ENCODE results near the gene LTA.

The LTA gene

GRCh38 chr6:31617010-31617409 lies 44.9 kb downstream of the LTA start:
- no peak for TF ChIP-seq POLR2AphosphoS5 (IDR thresholded peaks at IDR 0.05; ENCODE audit: low read depth, low read length)
- no peak for TF ChIP-seq FOXP2 (optimal IDR thresholded peaks at IDR 0.05; ENCODE audit: borderline replicate concordance, extremely low read depth, extremely low read length, insufficient read depth)
- no peak for TF ChIP-seq TAF1 (IDR thresholded peaks at IDR 0.05; ENCODE audit: borderline replicate concordance, insufficient read depth, low read length)
- TF ChIP-seq SIN3A (IDR thresholded peaks at IDR 0.05; ENCODE audit: borderline replicate concordance, insufficient read depth, low read length), result no peak
- TF ChIP-seq, protein P1, sequence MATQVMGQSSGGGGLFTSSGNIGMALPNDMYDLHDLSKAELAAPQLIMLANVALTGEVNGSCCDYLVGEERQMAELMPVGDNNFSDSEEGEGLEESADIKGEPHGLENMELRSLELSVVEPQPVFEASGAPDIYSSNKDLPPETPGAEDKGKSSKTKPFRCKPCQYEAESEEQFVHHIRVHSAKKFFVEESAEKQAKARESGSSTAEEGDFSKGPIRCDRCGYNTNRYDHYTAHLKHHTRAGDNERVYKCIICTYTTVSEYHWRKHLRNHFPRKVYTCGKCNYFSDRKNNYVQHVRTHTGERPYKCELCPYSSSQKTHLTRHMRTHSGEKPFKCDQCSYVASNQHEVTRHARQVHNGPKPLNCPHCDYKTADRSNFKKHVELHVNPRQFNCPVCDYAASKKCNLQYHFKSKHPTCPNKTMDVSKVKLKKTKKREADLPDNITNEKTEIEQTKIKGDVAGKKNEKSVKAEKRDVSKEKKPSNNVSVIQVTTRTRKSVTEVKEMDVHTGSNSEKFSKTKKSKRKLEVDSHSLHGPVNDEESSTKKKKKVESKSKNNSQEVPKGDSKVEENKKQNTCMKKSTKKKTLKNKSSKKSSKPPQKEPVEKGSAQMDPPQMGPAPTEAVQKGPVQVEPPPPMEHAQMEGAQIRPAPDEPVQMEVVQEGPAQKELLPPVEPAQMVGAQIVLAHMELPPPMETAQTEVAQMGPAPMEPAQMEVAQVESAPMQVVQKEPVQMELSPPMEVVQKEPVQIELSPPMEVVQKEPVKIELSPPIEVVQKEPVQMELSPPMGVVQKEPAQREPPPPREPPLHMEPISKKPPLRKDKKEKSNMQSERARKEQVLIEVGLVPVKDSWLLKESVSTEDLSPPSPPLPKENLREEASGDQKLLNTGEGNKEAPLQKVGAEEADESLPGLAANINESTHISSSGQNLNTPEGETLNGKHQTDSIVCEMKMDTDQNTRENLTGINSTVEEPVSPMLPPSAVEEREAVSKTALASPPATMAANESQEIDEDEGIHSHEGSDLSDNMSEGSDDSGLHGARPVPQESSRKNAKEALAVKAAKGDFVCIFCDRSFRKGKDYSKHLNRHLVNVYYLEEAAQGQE (IDR thresholded peaks at IDR 0.05; ENCODE audit: insufficient read depth in 1 of 2, low read depth in 2 of 2, low read length in 2 of 2), result no peak

- TF ChIP-seq FOXP2 (optimal IDR thresholded peaks at IDR 0.05; ENCODE audit: borderline replicate concordance, extremely low read depth, extremely low read length, insufficient read depth), result peak; percentile 50
- 0 out of 2 replicates have a peak, but pooled peaks have one; percentile 42 for TF ChIP-seq TAF1 (IDR thresholded peaks at IDR 0.05; ENCODE audit: borderline replicate concordance, insufficient read depth, low read length)
- TF ChIP-seq POLR2AphosphoS5 (IDR thresholded peaks at IDR 0.05; ENCODE audit: low read depth, low read length), result peak; percentile 58; the same call in 1 of the 2 replicates
- TF ChIP-seq, protein P1 (IDR thresholded peaks at IDR 0.05; ENCODE audit: insufficient read depth in 1 of 2, low read depth in 2 of 2, low read length in 2 of 2), result no peak
- TF ChIP-seq SIN3A (IDR thresholded peaks at IDR 0.05; ENCODE audit: borderline replicate concordance, insufficient read depth, low read length), result peak; percentile 20; the same call in 1 of the 2 replicates
Observed at GRCh38 chr6:31619805-31620585, 47.9 kb downstream of the LTA start.

- peak; percentile 68; the same call in 1 of the 2 replicates for TF ChIP-seq TAF1 (IDR thresholded peaks at IDR 0.05; ENCODE audit: borderline replicate concordance, insufficient read depth, low read length)
- peak; percentile 43 for TF ChIP-seq POLR2AphosphoS5 (IDR thresholded peaks at IDR 0.05; ENCODE audit: low read depth, low read length)
- TF ChIP-seq, protein P1 (IDR thresholded peaks at IDR 0.05; ENCODE audit: insufficient read depth in 1 of 2, low read depth in 2 of 2, low read length in 2 of 2), result no peak
- peak; percentile 40 for TF ChIP-seq FOXP2 (optimal IDR thresholded peaks at IDR 0.05; ENCODE audit: borderline replicate concordance, extremely low read depth, extremely low read length, insufficient read depth)
- 0 out of 2 replicates have a peak, but pooled peaks have one; percentile 40 for TF ChIP-seq SIN3A (IDR thresholded peaks at IDR 0.05; ENCODE audit: borderline replicate concordance, insufficient read depth, low read length)
Observed at GRCh38 chr6:31620586-31621319, 48.7 kb downstream of the LTA start, which contains the start of gene PRRC2A. Gene PRRC2A, plus strand, starts transcription at chr6:31620715. Its CDS starts 2,075 bp downstream, at chr6:31622790.

GRCh38 chr6:31621320-31621939 lies 49.3 kb downstream of the LTA start:
- TF ChIP-seq TAF1 (IDR thresholded peaks at IDR 0.05; ENCODE audit: borderline replicate concordance, insufficient read depth, low read length) (no peak; the same call in 1 of the 2 replicates), SIN3A (IDR thresholded peaks at IDR 0.05; ENCODE audit: borderline replicate concordance, insufficient read depth, low read length) (no peak), POLR2AphosphoS5 (IDR thresholded peaks at IDR 0.05; ENCODE audit: low read depth, low read length) (no peak), FOXP2 (optimal IDR thresholded peaks at IDR 0.05; ENCODE audit: borderline replicate concordance, extremely low read depth, extremely low read length, insufficient read depth) (no peak)

- TF ChIP-seq TAF1 (IDR thresholded peaks at IDR 0.05; ENCODE audit: borderline replicate concordance, insufficient read depth, low read length) (no peak), SIN3A (IDR thresholded peaks at IDR 0.05; ENCODE audit: borderline replicate concordance, insufficient read depth, low read length) (0 out of 2 replicates have a peak, but pooled peaks have one; percentile 2)
Observed at GRCh38 chr6:31621991-31622390, 49.9 kb downstream of the LTA start.
